ENCODE results near the gene TGFBRAP1.

DNA sequence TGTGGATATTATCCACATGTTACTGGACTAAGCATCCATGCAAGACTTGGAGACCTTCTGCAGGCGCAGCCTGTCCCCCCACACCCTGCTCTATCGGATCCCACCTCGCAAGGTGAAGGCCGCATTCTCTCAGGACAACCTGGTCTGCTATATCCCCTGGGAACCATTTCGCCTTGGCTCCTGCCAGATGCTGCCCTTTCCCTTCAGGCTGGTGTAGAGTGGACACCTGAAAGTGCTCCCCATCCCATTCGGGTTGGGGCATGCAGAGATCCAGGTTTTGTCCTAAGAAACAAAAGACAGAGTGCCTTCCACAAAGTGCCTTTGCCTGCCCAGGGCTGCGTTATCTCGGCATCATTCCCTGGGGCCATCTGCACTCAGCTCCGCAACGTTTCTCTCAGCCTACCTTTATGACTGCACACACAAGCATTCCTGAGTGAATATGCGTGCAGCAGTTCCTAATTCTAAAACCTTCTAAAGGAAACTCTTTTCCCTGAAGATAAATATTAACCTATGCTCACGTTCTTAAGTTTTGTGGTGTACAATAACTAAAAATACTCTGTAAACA, 48.8 kb upstream of the TGFBRAP1 start:
- TF ChIP-seq POLR2AphosphoS5 (IDR thresholded peaks at IDR 0.05; ENCODE audit: low read depth, low read length) (no peak), TAF1 (IDR thresholded peaks at IDR 0.05; ENCODE audit: borderline replicate concordance, low read depth, low read length) (no peak), POLR2A (IDR thresholded peaks at IDR 0.05; ENCODE audit: low read depth, low read length) (no peak)

Data from GM12892 (cell line).